Ascending aorta (tissue), 2 donors: Measurements from ENCODE around the gene IFI27L2. TPM values are rescaled to one million over a fixed set of nuclear protein-coding genes. Genes with fewer than 3 reads are reported as not detected.
"Not testable (repeated sequence)": the region's sequence is repeated elsewhere in the genome, so short reads cannot be mapped to it uniquely, and the experiment has no call there.

Experiments
- DNase-seq, 2 donors: peaks; one replicate each; pipeline ENCODE4 v3.0.0-alpha.2; 2019; ENCODE audit warnings: low spot score in 2 of 2
- H3K27ac ChIP-seq, 2 donors: fragments of 200-600 bp; sonication (generic); one replicate each; pipeline ENCODE4 v1.5.1; 2016 to 2017; ENCODE audit warnings: mild to moderate bottlenecking in 1 of 2
- H3K27me3 ChIP-seq: fragments of 200-600 bp; sonication (generic); one replicate; pipeline ENCODE4 v1.5.1; 2017
- H3K36me3 ChIP-seq, 2 donors: fragments of 200-600 bp; sonication (generic); one replicate each; pipeline ENCODE4 v1.5.1; 2016
- H3K4me1 ChIP-seq, 2 donors: fragments of 200-600 bp; sonication (generic); one replicate each; pipeline ENCODE4 v1.5.1; 2016 to 2017; ENCODE audit warnings: mild to moderate bottlenecking in 1 of 2
- H3K4me3 ChIP-seq, 2 donors: fragments of 200-600 bp; sonication (generic); one replicate each; pipeline ENCODE4 v1.5.1; 2016 to 2017; ENCODE audit warnings: mild to moderate bottlenecking in 1 of 2
- H3K9me3 ChIP-seq, 2 donors: fragments of 200-600 bp; sonication (generic); one replicate each; pipeline ENCODE4 v1.5.1; 2016
- intact Hi-C: fragments of 100-400 bp; cut with DNase I; formaldehyde crosslinking; loops from one replicate; pipeline ENCODE4 v1.15.1; 2023
- total RNA-seq: library from RNA; depleted of rRNA; stranded (reverse); fragments of >200 nt; gene quantifications from one replicate; pipeline ENCODE4 v1.1.0, GENCODE V29; 2016
- TF ChIP-seq, protein P1 (sequence below), 3 experiments: fragments of 200-600 bp in 2 of 3; fragments of 450-650 bp in 1 of 3; sonication (generic) in 2 of 3; IDR thresholded peaks; one replicate each; pipeline ENCODE4 v1.5.1; 2016 to 2019; ENCODE audit warnings: antibody characterized with exemption in 3 of 3, mild to moderate bottlenecking in 1 of 3, moderate library complexity in 1 of 3

The IFI27L2 gene
- total RNA-seq, 1 donor from 2014 or later: 36.0 TPM

DNA sequence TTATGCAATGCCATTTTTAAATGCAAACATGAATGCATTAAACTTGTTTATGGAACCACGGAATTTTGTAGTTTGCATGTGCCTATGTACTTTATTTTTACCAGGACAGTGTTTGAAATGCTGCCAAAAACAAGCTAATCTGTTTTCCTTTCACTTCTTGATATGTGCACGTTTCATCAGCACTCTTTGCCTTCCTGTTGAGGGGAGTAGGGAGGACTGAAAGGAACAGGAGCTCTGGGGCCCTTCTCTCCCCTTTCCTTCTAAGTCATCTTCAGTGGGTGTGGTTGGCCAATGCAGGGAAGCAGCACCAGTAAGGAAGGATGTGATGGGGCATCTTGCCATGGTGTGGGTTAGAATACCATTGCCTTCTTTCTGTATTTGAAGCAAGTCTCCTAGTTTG, 32.6 kb upstream of the IFI27L2 start:
- intact Hi-C loops: no loop called here
- no peak for DNase-seq

DNA sequence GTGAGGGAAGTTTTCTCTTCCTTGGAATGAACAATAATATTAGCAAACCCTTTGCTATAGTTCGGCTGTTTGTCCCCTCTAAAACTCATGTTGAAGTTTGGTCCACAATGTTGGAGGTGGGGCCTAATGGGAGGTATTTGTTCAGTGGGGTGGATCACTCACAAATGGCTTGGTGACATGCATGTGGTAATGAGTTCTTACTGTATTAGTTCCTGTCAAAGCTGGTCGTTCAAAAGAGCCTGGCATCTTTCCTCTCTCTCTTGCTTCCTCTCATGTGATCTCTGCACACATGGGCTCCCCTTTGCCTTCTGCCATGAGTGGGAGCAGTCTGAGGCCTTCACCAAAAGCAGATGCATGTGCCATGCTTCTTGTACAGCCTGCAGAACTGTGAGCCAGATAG, 31.7 kb upstream of the IFI27L2 start:
- Histone ChIP-seq H3K9me3 (no peaks in the 10 kb centered on the region), H3K27ac (no peak overlapping the region), H3K27me3 (no peaks in the 10 kb centered on the region), H3K4me3 (no peak overlapping the region), H3K36me3 (no peaks in the 10 kb centered on the region), H3K4me1 (no peaks in the 10 kb centered on the region)
- no peak for DNase-seq
- intact Hi-C loops: no loop called here
- TF ChIP-seq, protein P1, sequence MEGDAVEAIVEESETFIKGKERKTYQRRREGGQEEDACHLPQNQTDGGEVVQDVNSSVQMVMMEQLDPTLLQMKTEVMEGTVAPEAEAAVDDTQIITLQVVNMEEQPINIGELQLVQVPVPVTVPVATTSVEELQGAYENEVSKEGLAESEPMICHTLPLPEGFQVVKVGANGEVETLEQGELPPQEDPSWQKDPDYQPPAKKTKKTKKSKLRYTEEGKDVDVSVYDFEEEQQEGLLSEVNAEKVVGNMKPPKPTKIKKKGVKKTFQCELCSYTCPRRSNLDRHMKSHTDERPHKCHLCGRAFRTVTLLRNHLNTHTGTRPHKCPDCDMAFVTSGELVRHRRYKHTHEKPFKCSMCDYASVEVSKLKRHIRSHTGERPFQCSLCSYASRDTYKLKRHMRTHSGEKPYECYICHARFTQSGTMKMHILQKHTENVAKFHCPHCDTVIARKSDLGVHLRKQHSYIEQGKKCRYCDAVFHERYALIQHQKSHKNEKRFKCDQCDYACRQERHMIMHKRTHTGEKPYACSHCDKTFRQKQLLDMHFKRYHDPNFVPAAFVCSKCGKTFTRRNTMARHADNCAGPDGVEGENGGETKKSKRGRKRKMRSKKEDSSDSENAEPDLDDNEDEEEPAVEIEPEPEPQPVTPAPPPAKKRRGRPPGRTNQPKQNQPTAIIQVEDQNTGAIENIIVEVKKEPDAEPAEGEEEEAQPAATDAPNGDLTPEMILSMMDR (IDR thresholded peaks at IDR 0.05): no peak

More for the DNA sequence above, 32.6 kb upstream of the IFI27L2 start:
- TF ChIP-seq, protein P1 (IDR thresholded peaks at IDR 0.05): no peak
- Histone ChIP-seq H3K27ac (no peak overlapping the region), H3K4me1 (no peaks in the 10 kb centered on the region), H3K4me3 (no peak overlapping the region), H3K36me3 (no peaks in the 10 kb centered on the region), H3K27me3 (no peaks in the 10 kb centered on the region), H3K9me3 (no peaks in the 10 kb centered on the region)

DNA sequence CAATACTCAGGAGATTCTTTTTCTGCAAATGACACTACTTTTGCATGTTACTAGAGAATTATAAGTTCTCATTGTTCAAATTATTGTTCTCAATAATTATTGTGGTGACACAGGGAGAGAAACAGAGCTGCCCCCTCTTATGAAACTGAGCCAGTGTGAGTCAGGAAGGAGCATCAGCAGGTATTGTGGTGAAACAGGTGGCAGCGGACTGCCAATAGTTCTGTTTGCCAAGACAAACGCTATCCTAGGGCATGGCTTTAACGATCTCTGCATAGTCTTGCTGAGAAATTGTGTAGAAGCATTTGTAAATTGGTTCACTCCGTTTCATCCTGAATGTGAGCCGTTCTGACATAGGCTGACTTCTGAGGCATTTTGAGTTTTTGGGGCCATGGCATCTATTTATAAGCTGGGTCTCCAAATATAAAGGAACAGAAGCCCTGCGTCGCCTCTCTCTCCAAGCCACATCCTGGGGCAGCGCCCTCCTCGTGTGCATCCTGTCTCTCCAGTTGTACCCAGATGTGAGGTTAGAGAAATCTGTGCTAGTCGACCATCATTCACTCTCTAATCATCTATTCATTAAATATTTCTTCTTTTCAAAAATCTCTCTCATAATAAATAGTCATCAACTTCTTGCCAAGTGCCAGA, 29.0 kb upstream of the IFI27L2 start:
- TF ChIP-seq, protein P1 (IDR thresholded peaks at IDR 0.05): no peak
- Histone ChIP-seq H3K36me3 (no peaks in the 10 kb centered on the region), H3K4me1 (no peaks in the 10 kb centered on the region), H3K27ac (no peak overlapping the region), H3K4me3 (no peak overlapping the region), H3K27me3 (no peaks in the 10 kb centered on the region), H3K9me3 (no peaks in the 10 kb centered on the region)
- intact Hi-C loops: no loop called here
- no peak for DNase-seq

DNA sequence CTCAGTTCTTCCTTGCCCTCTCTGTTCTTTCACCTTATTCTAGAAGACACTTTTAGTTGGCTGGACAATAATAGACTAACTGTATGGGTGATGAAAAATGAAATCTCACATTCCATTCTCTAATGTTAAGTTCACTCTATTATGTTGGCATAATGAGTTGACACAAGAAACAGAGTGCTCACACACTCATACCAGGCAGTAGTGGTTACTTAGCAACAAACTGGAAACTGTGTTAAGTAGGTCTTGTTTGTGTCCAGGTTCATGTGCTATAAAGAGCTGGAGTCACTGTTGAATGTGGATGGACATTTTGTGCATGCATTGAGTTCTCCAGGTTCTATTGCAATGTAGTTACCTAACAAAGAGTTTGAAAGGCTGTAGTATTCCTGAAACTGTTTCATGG, 27.8 kb upstream of the IFI27L2 start:
- H3K27ac ChIP-seq: no peak overlapping the region
- no peaks in the 10 kb centered on the region for H3K4me1 ChIP-seq
- DNase-seq: no peak
- no peak overlapping the region for H3K4me3 ChIP-seq
- intact Hi-C loops: no loop called here
- no peaks in the 10 kb centered on the region for H3K9me3 ChIP-seq
- TF ChIP-seq, protein P1 (IDR thresholded peaks at IDR 0.05): no peak
- no peaks in the 10 kb centered on the region for H3K36me3 ChIP-seq
- H3K27me3 ChIP-seq: no peaks in the 10 kb centered on the region

DNA sequence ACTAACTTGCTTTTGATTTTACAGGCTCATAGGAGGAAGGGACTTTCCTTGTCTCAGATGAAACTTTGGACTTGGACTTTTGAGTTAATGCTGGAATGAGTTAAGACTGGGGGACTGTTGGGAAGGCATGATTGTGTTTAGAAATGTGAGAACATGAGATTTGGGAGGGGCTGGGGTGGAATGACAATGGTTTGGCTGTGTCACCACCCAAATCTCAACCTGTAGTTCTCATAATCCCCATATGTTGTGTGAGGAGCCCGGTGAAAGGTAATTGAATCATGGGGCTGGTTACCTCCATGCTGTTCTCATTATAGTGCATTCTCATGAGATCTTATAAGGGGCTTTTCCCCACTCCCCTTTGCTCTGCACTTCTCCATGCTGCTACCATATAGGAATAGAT, 26.7 kb upstream of the IFI27L2 start:
- H3K36me3 ChIP-seq, DNase-seq, H3K4me3 ChIP-seq: not testable (repeated sequence)

DNA sequence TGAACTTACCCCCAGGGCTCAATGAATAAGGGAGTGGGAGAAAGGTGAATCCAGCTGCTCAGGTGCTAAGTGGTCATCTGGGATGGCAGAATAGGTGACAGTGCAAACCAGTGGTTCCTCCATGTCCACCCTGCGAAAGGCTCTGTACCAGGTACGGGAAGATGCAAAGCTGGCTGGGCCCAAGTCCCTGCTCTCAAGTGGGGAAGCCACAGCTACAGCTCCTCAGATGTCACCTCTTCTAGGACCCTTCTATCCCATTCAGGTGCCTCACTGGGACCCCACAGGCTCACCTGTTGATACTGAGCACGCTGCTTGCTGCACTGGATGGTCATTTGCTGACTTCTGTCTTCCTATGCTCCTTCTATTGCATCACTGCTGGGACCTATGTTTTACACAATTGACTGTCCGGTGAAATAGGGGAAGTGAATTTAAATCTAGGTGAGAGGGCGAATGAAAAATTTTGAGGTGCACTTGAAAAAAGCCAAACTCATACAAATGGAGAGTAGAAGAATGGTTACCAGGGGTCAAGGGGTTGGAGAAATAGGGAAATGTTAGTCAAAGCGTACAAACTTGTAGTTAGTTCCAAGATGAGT, 24.4 kb upstream of the IFI27L2 start:
- intact Hi-C loops: no loop called here
- no peaks in the 10 kb centered on the region for H3K9me3 ChIP-seq
- no peak for DNase-seq

More for the DNA sequence above, 26.7 kb upstream of the IFI27L2 start:
- H3K4me1 ChIP-seq, H3K27ac ChIP-seq, H3K9me3 ChIP-seq, H3K27me3 ChIP-seq, intact Hi-C loops: not testable (repeated sequence)

More for the DNA sequence above, 24.4 kb upstream of the IFI27L2 start:
- Histone ChIP-seq H3K27me3 (no peaks in the 10 kb centered on the region), H3K36me3 (no peaks in the 10 kb centered on the region), H3K4me1 (no peaks in the 10 kb centered on the region), H3K4me3 (no peak overlapping the region), H3K27ac (no peak overlapping the region)
- TF ChIP-seq, protein P1 (IDR thresholded peaks at IDR 0.05): no peak
